ENCODE measurements around the gene RSPO4.

RSPO4 gene

DNA sequence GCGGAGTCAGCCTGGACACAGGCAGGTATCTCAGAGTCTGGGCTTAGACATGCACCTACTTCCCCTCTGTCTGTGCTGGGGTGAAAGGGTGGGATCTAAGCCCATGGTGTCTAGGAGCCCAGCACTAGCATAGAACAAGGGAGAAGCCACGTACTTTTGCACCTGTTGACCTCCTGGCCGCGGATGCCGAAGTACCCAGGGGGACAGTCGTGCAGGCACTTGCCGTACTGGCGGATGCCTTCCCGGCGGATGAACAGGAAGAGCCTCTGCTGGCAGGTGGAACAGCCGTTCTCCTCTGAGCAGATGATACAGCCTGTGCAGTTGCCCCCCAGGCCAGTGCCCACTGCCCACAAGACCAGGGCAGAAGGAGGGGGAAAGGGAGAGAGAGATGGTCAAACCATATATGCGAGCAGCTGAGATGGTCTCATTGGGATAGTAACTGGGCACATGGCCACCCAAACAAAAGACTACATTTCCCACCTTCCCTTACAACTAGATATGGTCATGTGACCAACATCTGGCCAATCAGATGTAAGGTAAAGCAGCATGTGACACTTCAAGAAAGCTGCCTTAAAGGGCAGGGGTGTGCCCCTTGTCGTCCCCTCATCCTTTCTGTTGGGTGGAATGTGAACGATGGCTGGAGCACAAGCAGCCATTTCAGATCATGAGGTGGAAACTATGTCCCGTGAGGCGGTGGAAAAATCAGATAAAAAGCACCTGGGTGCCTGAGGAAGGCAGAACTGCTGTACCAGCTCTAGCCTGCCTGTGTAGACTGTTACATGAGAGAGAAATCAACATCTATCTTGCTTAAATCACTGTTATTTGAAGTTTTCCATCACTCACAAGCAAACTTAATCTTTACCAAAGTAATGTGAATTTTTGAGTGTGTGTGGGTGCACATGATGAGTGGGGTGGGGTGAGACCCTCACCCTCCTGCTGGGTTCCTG is 34.0 kb downstream of the RSPO4 start:
- no peak overlapping the region for H3K9ac ChIP-seq (ENCODE audit: low read depth, low read length)
- no peaks in the 10 kb centered on the region for H3K4me1 ChIP-seq (ENCODE audit: insufficient read depth, low read length)
- no peaks in the 10 kb centered on the region; the same call in 1 of the 2 replicates for H3K36me3 ChIP-seq (ENCODE audit: insufficient read depth, low read length)
- no peaks in the 10 kb centered on the region for H3K9me3 ChIP-seq (ENCODE audit: control insufficient read depth, insufficient read depth, low read length)

DNA sequence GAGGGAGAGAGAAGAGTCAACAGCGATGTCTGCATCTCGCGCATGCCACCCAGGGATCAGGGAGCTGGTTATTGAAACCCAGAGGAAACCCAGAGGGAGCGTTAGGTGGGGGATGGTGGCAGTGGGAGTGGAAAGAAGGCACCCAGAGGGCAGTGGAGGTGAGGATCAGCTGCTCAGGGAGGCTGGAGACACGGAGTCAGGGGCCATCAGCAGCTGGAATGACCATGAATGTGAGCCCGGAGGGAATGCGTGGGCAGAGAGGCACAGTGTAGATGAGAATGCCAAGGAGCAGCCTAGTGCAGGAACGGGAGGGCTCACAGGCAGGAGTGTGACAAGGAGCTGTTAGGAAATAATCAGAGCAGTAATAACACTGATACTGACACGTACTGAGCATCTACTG is 36.2 kb downstream of the RSPO4 start:
- H3K36me3 ChIP-seq (ENCODE audit: insufficient read depth, low read length) = no peaks in the 10 kb centered on the region; the same call in 1 of the 2 replicates
- H3K9me3 ChIP-seq (ENCODE audit: control insufficient read depth, insufficient read depth, low read length) = no peaks in the 10 kb centered on the region
- no peak overlapping the region for H3K9ac ChIP-seq (ENCODE audit: low read depth, low read length)
- H3K4me1 ChIP-seq (ENCODE audit: insufficient read depth, low read length) = no peaks in the 10 kb centered on the region

DNA sequence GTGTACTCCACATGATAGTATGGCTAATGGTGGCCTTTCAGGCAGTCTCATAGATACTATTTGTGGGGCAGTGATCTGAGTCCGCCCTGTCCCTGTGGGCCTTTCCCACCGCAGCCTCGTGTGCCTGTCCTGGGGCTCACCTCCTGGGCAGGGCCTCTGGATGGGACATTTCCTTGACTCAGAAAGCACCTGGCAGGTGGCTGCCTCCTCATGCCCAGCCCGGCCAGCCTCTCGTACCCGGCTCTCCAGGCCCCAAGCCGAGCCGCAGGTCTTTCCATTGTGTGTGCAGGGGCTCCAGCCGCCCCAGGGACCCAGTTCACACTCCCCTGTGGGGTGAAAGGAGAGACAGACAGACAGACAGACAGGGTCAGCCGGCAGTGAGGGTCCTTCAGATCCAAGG is 38.3 kb downstream of the RSPO4 start:
- no peak overlapping the region for H3K9ac ChIP-seq (ENCODE audit: low read depth, low read length)
- peaks cover 4% of the 10 kb centered on the region; the same call in 1 of the 2 replicates for H3K4me1 ChIP-seq (ENCODE audit: insufficient read depth, low read length)
- no peaks in the 10 kb centered on the region; the same call in 1 of the 2 replicates for H3K36me3 ChIP-seq (ENCODE audit: insufficient read depth, low read length)
- H3K9me3 ChIP-seq (ENCODE audit: control insufficient read depth, insufficient read depth, low read length) = no peaks in the 10 kb centered on the region

DNA sequence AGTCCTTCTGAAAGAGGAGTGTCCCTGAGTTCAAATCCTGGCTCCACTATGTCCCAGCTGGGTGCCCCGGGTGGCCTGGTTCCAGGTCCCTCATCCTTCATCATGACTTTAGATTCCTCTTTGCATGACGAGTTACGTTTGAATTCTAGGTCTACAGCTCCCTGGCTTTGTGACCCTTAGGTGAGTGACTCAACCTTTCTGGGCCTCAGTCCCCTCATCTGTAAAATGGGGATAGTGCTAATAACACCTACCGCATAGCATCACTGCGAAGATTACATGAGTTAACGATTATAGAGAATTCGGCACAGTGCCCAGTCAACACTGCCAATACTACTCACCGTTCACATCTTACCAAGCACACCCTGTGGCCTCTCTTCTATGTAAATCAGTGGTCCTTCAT is 39.4 kb downstream of the RSPO4 start:
- Histone ChIP-seq H3K9me3 (ENCODE audit: control insufficient read depth, insufficient read depth, low read length) (no peaks in the 10 kb centered on the region), H3K36me3 (ENCODE audit: insufficient read depth, low read length) (no peaks in the 10 kb centered on the region; the same call in 1 of the 2 replicates), H3K4me1 (ENCODE audit: insufficient read depth, low read length) (peaks cover 4% of the 10 kb centered on the region; the same call in 1 of the 2 replicates), H3K9ac (ENCODE audit: low read depth, low read length) (no peak overlapping the region)

DNA sequence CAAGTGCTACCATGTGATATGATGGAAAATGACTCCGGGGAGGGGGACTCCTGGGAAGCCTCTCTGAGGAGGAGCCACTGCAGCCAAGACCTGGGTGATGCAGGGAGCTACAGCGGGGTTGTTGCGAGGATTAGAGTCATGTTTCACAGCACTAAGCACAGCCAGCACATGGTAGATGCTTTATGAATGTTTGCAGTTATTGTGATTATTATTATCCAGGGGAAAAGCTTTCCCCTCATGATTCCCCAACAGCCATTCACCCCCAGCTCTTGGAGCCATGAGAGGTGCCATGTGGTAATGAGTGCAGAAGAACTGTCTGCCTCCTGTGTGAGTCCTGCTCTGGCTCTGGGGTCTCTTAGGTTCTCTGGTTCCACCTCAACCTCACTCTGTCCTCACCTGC is 39.9 kb downstream of the RSPO4 start:
- H3K9me3 ChIP-seq (ENCODE audit: control insufficient read depth, insufficient read depth, low read length) = no peaks in the 10 kb centered on the region
- peaks cover 4% of the 10 kb centered on the region; the same call in 1 of the 2 replicates for H3K4me1 ChIP-seq (ENCODE audit: insufficient read depth, low read length)
- no peaks in the 10 kb centered on the region; the same call in 1 of the 2 replicates for H3K36me3 ChIP-seq (ENCODE audit: insufficient read depth, low read length)
- H3K9ac ChIP-seq (ENCODE audit: low read depth, low read length) = no peak overlapping the region

DNA sequence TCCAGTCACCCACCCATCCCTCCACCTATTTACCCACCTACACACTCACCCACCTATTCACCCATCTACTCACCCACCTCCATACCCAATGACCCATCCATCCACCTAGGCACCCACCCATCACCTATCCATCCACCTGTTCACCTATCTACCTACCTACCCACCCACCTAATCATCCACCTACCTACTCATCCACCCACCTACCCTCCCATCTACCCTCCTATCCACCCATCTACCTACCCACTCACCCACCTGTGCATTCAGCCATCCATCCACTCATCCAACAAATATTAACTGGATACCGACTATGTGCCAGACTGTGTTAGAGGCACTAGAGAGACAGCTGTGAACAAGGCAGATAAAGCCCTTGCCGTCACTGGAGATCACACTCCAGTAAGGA is 40.3 kb downstream of the RSPO4 start:
- Histone ChIP-seq H3K9ac (ENCODE audit: low read depth, low read length) (no peak overlapping the region), H3K9me3 (ENCODE audit: control insufficient read depth, insufficient read depth, low read length) (no peaks in the 10 kb centered on the region), H3K36me3 (ENCODE audit: insufficient read depth, low read length) (no peaks in the 10 kb centered on the region; the same call in 1 of the 2 replicates), H3K4me1 (ENCODE audit: insufficient read depth, low read length) (peaks cover 4% of the 10 kb centered on the region; the same call in 1 of the 2 replicates)

DNA sequence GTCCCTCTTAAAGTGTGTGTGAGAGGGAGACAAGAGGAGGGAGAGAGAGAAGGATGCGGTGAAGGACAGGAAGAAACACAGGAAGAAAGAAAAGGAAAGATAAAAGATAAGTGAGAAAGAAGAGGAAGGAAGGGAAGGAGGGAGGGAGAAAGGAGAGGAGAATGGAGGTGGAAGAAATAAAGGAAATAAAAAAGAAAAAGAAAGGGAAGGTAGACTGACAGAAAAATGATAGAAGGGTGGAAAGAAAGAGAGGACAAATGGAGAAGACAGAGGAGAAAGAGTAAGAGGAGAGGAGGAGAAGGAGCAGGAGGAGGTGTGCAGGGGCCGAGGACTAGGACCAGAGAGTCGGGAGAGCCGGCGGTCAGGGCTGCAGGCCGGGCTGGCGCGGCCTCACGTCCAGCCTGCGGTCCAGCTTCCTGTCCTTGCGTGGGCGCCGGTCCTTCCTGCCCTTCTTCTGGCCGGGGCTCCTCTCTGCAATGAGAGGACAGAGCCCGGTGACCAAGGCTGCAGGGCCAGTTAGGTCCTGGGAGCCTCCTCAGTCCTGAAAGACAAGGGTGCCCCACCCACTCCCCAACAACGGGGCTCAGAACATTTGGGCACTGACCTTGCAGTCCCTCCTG is 42.0 kb downstream of the RSPO4 start:
- Histone ChIP-seq H3K4me1 (ENCODE audit: insufficient read depth, low read length) (peaks cover 4% of the 10 kb centered on the region; the same call in 1 of the 2 replicates), H3K9ac (ENCODE audit: low read depth, low read length) (no peak overlapping the region), H3K9me3 (ENCODE audit: control insufficient read depth, insufficient read depth, low read length) (no peaks in the 10 kb centered on the region), H3K36me3 (ENCODE audit: insufficient read depth, low read length) (no peaks in the 10 kb centered on the region; the same call in 1 of the 2 replicates)

DNA sequence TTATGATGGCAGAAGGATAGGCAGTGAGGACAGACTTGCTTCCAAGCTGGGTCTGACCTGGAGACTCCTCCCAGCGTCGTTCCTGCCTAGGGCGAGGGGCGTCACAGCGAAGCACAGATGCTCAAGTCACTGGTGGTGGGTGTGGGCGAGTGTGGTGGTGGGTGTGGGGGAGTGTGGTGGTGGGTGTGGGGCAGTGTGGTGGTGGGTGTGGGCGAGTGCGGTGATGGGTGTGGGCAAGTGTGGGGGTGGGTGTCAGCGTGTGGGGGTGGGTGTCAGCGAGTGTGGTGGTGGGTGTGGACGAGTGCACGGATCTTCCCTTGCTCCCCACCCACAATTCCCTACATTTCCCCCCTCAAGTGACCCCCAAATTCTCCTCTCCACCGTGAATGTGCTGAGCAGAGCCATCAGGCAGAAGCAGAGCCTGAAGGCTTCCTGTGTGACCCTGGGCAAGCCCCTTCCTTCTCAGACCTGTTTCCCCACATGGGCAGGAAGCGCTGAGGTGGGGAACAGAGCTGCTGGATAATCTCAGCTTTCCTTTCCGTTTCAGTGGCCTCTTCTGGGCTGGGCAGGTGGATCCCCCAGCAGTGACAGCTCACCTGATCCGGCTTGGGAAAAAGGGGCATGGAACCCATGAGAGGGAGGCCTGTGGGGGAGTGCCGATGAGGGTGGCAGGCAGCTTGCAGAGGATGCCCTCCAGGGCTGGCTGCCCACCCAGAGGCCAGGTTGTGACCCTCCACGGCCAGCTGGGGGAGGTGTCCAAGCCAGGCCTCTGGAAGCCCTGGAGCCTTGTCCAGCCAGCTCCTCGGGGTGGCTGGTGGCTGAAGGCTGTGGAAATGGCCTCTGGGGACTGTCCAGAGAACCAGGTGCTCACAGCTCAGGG is 42.9 kb downstream of the RSPO4 start:
- Histone ChIP-seq H3K4me1 (ENCODE audit: insufficient read depth, low read length) (peaks cover 4% of the 10 kb centered on the region; the same call in 1 of the 2 replicates), H3K36me3 (ENCODE audit: insufficient read depth, low read length) (no peaks in the 10 kb centered on the region; the same call in 1 of the 2 replicates), H3K9ac (ENCODE audit: low read depth, low read length) (no peak overlapping the region), H3K9me3 (ENCODE audit: control insufficient read depth, insufficient read depth, low read length) (no peaks in the 10 kb centered on the region)

DNA sequence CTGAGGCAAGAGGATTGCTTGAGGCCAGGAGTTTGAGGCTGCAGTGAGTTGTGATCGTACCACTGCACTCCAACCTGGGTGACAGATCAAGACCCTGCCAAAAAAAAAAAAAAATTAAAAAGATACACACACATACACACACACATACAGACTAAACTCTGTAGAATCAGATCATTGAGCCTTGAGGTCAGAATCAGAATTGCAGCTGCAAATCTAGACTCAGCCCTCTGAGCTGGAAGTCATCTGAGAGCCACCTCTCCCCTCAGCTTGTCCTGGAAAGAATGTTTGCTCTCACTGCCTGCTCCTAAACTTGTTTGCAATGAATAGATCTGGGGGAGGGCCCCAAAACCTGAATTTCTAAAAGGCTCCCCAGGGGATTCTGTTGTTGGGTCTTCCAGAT is 44.6 kb downstream of the RSPO4 start:
- Histone ChIP-seq H3K4me1 (ENCODE audit: insufficient read depth, low read length) (peaks cover 4% of the 10 kb centered on the region; the same call in 1 of the 2 replicates), H3K9ac (ENCODE audit: low read depth, low read length) (no peak overlapping the region), H3K36me3 (ENCODE audit: insufficient read depth, low read length) (no peaks in the 10 kb centered on the region), H3K9me3 (ENCODE audit: control insufficient read depth, insufficient read depth, low read length) (no peaks in the 10 kb centered on the region)

DNA sequence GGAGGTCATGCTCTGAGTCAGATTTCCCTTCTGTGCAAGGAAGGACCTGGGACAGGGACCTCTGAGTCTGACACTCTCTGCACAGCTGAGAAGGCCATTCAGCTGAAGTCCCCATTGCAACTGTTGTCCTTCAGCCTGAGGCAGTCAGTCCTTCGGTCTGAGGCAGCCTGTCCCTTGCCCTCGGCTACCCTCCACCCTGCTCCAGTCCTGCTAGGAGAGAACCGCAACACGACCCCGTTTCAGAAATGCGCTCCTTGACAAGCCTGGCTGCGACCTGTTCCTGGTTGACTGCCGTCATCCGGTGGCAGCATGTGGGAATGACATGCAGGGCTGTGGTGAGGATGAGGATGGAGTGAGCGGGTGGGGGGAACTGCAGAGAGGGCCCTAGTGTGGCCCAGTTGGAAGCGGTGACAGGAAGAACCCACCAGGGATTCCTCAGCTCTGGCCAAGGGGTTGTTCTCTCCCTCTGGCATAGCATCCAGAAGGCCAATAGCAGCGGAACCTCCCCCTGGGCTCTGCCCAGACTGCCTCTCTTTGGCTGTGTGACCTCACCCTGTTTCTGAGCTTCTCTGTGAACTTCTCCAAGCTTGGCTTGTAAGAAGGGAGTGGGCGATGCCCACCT is 45.7 kb downstream of the RSPO4 start:
- H3K36me3 ChIP-seq (ENCODE audit: insufficient read depth, low read length) = no peaks in the 10 kb centered on the region
- no peak overlapping the region for H3K9ac ChIP-seq (ENCODE audit: low read depth, low read length)

DNA sequence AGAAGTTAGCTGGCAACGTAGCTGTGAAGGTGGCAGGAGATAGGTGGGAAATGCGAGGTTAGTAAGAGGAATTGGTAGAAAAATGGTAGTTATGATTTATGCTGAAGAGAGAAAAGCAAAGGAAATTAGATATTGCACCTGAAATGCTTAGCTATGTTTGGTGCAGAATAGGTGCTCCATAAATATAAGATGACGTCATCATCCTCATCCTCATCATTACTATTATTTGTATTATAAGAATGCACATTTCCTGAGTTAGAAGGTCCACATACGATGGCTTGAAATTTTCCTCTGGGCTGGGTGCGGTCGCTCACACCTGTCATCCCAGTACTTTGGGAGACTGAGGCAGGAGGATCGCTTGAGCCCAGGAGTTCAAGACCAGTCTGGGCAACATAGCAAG is 46.5 kb downstream of the RSPO4 start:
- H3K9ac ChIP-seq (ENCODE audit: low read depth, low read length) = no peak overlapping the region
- H3K36me3 ChIP-seq (ENCODE audit: insufficient read depth, low read length) = no peaks in the 10 kb centered on the region
- H3K9me3 ChIP-seq (ENCODE audit: control insufficient read depth, insufficient read depth, low read length) = no peaks in the 10 kb centered on the region
- peaks cover 4% of the 10 kb centered on the region; the same call in 1 of the 2 replicates for H3K4me1 ChIP-seq (ENCODE audit: insufficient read depth, low read length)

More for the DNA sequence above, 45.7 kb downstream of the RSPO4 start:
- Histone ChIP-seq H3K4me1 (ENCODE audit: insufficient read depth, low read length) (peaks cover 4% of the 10 kb centered on the region; the same call in 1 of the 2 replicates), H3K9me3 (ENCODE audit: control insufficient read depth, insufficient read depth, low read length) (no peaks in the 10 kb centered on the region)

DNA sequence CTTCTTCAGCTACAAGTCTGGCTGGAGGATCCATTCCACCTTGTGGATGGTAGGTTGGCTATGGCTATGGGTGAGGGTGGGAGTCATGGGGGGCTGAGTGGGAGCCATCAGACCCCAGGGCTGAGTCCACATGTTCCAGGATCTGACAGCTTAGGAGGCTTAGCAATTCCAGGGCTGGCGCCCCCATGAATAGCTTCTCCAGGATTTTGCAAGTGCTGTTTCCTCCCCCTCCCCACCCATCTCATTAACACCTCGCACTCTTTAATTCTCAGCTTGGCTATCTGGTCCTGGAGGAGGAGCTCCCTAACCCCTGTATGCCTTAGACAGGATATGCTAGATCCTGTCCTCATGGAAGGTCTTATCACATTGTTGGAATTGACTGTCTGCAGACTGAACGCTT is 47.0 kb downstream of the RSPO4 start:
- Histone ChIP-seq H3K9ac (ENCODE audit: low read depth, low read length) (no peak overlapping the region), H3K36me3 (ENCODE audit: insufficient read depth, low read length) (no peaks in the 10 kb centered on the region), H3K9me3 (ENCODE audit: control insufficient read depth, insufficient read depth, low read length) (no peaks in the 10 kb centered on the region), H3K4me1 (ENCODE audit: insufficient read depth, low read length) (peaks cover 4% of the 10 kb centered on the region; the same call in 1 of the 2 replicates)

DNA sequence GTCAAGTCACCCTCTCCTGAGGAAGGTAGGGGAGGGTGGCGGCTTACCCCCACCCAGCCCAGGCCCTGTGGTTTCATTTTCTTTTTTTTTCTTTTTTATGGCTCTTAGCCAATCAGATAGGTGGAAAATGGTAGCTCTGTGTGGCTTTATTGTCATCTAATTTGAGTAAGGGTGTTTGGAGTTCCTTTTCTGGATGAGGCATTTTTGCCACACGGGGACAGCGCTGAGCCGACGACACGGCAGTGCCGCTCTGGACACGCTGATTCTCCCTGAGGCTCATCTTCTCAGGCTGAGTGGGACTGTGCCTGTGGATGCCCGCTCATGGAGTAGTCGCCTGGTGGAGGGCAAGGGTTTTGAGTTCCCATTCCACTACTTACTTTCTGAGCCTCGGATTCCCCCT is 48.4 kb downstream of the RSPO4 start:
- Histone ChIP-seq H3K9me3 (ENCODE audit: control insufficient read depth, insufficient read depth, low read length) (no peaks in the 10 kb centered on the region), H3K36me3 (ENCODE audit: insufficient read depth, low read length) (no peaks in the 10 kb centered on the region), H3K4me1 (ENCODE audit: insufficient read depth, low read length) (no peaks in the 10 kb centered on the region), H3K9ac (ENCODE audit: low read depth, low read length) (no peak overlapping the region)
